HG03521 (cell line): ENCODE data around the gene VCAN.

Experiments
- ATAC-seq: cut with Tn5 transposase; IDR thresholded peaks from one replicate; pipeline ENCODE4 v1.9.1; 2021; ENCODE audit warnings: mild to moderate bottlenecking, moderate library complexity; ENCODE audit not compliant: unreplicated experiment

VCAN gene

DNA sequence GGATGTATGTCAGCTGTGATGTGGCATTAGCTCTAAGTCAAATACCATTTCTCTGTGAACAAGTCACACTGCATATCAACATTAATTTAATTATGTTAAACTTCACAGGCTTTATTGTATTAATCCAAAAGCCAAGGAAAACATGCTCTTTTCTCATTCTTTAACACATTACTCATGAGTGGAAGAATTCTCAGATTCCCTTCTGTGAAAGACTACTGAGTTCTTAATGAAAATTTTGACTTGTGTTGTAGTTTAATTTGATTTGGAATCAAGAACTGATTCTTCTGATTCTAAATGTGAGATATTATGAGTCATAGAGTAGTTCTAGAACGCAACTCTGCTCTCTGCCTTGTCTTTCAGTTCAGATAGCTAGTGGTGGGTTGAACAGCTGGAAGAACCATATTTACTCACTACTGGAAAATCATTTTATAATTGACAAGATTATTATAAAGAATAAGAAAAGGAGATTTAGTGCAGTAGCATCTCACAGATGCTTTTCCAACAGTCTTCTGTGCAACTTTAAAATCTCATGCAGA lies 90.6 kb downstream of the VCAN start:
- no peak for ATAC-seq

DNA sequence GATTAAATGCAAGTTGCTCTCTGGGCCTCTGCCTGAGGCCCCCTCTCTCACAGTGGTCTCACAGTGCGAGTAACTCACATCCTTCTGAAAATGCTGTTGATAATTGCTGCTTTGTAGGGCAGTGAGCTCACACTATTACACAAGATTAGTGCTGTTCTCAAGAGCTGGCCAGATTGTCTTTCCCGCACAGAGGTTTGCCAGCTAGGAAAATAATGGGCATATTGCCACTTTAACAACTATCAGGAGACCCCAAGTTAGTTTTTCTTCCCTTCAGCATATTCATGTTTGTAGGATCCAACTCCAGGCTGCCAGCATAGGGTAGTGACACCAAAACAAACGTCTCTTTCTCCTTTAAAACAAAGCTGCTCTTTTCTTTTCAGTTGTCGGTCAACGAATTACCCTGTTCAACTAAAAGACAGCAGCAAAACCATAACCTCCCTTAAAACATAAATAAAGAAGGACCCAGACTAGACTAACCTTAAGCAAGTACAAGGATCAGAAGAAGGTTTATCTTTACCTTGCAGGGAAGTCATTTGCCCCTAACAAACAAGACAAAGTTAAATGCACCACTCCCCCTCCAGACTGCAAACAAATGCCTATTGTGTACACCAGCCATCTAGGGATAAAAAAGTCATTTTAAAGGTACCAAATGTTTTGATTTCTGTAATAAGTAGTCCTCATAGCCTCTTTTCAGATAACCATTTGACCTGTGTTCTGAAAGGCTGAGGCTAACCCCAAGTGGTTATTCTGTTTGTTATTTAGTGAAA lies 91.4 kb downstream of the VCAN start:
- ATAC-seq = no peak

DNA sequence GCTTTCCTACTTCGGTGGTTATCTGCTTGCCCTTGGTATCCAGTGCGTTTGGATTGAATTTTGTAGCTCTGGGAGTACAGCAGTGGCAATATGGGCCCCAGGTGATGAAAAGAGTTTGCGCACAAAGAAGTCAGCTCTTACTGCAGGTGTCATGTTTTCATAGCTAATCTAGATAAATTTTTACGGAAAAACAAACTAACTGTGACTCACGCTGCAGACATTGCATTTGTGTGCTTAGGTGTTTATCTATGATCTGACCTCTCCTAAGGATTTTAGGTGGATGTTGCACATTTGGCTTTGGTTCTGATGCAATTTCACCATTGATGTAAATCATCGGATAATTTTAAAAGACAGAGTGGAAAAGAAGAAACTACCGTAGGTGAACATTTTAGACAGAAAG lies 92.1 kb downstream of the VCAN start:
- no peak for ATAC-seq

DNA sequence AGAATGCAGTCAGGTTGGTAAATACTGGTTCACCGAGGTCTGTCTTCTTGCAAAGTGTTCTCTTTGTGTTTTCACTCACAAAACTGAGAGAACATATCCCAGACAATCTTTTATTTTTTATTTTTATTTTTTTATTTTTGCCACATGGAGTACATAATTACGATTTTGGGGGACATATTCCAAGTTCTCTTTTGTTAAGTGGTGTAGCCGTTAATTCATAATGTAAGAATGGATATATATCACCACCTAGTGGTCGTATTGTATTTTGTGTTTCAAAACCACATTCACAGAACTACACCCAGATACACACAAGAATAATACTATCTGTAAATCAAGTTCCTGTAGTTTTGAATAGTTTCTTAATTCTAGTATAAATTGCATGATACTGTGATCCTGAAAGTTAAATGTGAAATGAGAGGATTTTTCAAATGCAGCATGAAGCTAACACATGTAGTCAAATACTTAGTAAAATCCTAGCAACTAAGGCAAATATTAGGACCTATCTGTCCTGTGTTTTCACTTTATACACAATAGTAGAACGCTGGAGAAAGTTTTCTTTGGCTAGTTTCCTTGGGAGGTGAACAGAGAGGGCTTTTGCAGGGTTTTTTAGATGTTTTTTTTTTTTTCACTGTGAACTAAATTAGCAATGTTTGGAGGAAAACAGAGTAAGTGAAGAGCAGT lies 92.7 kb downstream of the VCAN start:
- no peak for ATAC-seq

DNA sequence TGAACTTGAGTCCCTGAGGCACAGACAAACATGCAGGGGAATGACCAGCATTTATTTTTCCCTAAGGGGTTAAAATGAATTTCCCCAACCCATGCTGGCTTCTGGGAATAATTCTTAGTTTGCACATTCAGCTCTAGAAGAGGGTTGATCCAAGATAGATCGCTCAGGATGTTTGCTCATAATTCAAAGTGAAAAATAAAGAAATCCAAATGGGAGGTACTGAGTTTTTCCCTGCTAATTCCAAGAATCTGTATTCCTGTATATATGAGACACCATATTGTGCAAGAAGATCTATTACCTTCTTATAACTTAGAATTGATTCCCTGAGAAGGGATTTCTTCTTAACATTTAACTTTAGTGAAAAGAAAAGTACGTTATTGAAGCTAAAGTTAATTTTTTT lies 96.2 kb downstream of the VCAN start:
- no peak for ATAC-seq

GRCh38 chr5:83568186-83568585 lies 96.6 kb downstream of the VCAN start:
- no peak for ATAC-seq

DNA sequence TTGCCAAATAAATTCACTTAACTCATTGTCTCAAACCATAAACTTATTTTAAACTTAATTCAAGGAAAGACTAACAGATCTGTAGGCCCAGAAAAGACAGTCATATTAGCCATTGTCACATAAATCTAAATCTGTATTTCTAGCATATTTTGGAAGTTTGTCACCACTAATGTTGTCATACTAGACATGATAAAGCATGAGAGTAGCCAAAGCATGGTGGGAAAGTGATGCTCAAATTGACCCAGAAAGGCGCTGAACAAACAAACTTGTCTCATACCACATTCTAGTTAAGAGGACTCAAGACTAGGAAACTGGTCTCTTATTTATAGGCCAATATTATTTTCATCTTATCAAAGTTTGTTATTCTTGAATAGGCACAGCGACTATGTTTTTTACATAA lies 99.4 kb downstream of the VCAN start:
- ATAC-seq = no peak

- no peak for ATAC-seq
These were observed 100.7 kb downstream of the VCAN start for GRCh38 chr5:83572271-83572670.

- ATAC-seq = no peak
These were observed 104.8 kb downstream of the VCAN start for GRCh38 chr5:83576341-83576740.

DNA sequence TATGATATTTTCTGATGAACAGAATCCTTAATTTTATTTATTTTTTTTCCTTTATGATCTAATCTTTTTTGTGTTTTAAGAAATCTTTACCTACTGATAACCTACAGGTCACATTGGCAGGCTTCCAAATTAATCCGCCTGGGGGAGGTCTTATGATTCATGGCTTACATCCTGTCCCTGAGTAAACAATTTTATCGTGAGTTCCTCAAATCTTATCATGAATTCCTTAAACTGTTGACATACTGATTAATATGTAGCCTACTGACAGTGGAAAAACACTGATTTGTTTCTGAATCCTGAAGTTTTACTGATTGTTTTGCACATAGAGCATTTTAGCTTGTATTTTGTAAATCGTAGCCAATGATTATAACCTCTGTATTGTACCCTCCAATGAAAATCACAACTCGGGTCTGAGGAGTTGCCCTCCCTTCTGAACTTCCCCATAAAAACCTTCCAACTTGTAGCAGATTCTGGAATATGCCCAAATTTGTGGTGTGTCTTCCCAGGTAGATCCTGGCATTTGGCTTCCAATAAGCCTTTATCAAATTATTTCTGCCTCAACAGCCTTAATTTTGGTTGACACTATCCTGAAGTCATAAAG lies 105.6 kb downstream of the VCAN start:
- ATAC-seq = no peak

GRCh38 chr5:83583859-83584258 lies 112.3 kb downstream of the VCAN start:
- ATAC-seq = no peak

- no peak for ATAC-seq
These were observed 115.6 kb downstream of the VCAN start for GRCh38 chr5:83586874-83587776.

DNA sequence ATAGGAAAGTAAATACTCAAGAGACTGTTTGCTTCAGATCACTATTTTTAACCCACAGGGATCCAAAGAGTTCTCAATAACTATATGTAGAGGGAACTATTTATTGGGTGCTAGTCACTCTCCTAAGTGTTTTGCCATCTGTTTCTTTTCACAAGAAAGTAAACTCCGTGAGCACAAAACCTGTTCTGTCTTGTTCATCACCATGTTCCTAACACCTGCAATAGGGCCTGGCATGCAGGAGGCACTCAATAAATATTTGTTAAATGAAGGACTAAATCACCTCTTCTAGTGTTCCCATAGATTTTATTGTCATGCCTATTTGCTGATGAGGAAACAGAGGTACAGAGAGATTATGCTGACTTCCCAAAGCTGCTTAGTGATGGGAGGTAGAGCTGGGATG lies 118.2 kb downstream of the VCAN start:
- ATAC-seq = no peak

DNA sequence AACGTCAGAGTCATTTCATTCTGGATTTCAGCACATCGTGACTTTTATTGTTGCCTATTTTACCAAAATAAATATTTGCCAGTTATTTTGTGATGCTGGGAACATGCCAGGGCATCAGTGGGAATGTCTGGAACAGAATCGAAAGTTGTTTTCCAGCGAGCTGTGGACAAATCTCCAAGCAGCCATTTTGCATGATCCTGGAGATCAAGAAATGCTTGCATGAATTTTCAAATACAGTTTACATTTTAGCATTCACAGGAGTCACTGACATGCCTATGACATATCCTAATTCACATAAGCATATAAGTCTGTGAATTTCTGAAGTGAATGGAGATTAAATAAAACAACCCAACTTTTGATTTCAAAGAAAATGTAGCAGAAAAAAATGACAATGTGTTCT lies 119.4 kb downstream of the VCAN start:
- ATAC-seq = no peak

DNA sequence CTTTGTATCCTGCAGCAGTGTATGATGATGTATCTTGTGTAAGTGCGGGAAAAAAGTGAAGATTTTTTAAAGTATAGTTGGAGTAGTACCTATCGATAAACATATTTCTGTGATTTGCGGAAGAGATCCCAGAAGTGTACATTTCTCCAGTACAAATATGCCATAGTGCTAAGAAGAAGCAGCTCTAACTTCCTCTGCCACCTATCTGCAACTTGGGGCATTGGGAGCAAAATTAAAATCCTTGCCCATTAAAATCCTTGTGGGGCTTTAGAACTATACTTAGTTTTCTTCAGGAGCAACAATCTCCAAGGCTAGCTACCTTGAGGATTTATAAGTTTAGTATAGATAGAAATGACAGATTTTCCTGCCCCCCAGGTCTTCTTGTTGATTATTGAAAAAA lies 123.7 kb downstream of the VCAN start:
- no peak for ATAC-seq

GRCh38 chr5:83608122-83608521 lies 136.6 kb downstream of the VCAN start:
- no peak for ATAC-seq

DNA sequence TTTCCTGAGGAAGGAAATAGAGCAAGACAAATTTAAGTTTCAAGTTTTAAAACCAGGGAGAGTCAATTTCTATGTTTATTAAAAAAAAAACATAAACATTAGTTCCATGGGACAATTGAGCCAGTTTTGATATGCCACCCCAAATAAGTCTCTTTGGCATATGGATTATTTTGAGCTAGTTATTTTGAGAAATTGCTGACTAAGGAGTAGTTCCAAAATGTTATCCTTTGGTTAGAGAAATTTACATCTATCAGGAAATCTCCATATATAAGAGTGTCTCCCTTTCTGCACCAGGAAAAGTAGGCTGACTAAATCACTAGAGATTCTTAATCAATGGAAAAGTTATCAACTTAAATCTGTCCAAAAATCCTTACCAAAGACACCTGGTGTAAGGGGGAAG lies 143.3 kb downstream of the VCAN start:
- ATAC-seq = no peak

- no peak for ATAC-seq
These were observed 156.8 kb downstream of the VCAN start for GRCh38 chr5:83628360-83628759.
